ENCODE measurements around the gene GPR85. TPM values are rescaled to one million over a fixed set of nuclear protein-coding genes. Genes with fewer than 3 reads are reported as not detected.

The GPR85 gene
- total RNA-seq, 6 experiments from 2014 or later: 2.7 to 5.6 (median 3.5) TPM

DNA sequence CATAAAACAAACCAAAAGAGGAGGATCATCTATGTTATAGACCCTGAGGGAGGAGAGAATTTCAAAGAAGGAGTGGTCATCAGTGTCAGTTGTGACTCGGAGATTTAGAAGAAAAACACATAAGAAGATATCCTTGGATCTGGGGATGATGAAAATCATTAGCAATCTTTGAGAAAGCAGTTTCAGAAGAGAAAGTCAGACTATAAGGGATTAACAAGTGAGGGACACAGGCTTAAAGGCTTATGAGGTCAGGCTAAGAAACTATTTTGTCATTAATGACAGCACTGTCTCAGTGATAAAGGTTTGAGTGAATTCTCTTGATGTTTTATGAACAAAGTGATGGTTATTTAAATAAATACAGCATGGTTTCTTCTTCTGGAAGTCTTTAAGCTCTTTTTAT is 6.1 kb upstream of the GPR85 start:
- Mint-ChIP-seq H3K9me3 (no peaks in the 10 kb centered on the region), H3K36me3 (ENCODE audit: low read depth) (no peaks in the 10 kb centered on the region), H3K27ac (no peak overlapping the region), H3K27me3 (ENCODE audit: insufficient read depth) (peaks cover 2% of the 10 kb centered on the region; the same call in 1 of the 2 replicates), H3K4me3 (no peak overlapping the region), H3K4me1 (ENCODE audit: low read depth) (peaks cover 9% of the 10 kb centered on the region)
- TF ChIP-seq, protein P1, sequence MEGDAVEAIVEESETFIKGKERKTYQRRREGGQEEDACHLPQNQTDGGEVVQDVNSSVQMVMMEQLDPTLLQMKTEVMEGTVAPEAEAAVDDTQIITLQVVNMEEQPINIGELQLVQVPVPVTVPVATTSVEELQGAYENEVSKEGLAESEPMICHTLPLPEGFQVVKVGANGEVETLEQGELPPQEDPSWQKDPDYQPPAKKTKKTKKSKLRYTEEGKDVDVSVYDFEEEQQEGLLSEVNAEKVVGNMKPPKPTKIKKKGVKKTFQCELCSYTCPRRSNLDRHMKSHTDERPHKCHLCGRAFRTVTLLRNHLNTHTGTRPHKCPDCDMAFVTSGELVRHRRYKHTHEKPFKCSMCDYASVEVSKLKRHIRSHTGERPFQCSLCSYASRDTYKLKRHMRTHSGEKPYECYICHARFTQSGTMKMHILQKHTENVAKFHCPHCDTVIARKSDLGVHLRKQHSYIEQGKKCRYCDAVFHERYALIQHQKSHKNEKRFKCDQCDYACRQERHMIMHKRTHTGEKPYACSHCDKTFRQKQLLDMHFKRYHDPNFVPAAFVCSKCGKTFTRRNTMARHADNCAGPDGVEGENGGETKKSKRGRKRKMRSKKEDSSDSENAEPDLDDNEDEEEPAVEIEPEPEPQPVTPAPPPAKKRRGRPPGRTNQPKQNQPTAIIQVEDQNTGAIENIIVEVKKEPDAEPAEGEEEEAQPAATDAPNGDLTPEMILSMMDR (IDR thresholded peaks at IDR 0.05): no peak
- DNase-seq: no peak

DNA sequence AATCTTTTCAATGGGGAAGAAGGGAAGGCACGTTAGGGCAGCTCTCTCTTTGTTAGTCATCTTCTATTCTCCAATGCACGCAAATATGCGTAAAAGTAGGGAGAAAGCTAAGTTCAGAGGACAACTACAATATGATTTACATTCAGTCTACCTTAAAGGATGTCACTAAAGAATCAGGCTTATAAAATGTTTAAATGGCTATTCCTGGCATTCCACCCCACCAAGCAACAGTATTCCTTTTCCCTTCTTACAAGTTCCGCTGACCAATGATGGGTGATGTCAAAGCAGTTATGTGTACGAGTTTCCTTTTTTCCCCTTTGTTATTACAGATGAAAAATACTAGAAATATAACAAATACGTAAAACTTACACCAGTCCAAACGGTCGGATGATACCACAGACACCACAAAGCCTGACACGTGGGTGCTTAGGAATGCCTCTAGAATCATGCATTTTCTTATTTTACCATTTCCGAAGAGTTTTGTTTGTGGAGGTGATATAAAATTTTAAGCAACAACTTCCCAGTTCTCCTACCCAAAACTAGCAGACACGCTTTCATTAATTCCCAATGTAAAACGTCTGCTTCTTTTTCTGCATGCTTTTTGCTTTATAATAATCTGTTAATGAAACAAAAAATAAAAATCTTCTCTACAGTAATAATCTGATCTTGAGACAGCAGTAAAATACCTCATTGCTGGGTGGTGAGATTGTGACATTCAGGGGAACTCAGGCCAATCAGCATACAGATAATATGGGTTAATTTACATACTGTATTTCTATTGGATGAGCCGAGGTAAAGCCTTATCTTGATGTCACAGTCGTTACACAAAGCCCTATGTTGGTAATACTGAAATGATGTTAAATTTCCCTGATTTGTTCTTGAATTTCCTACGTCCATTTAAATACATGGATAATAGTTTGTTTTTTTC is 708 bp upstream of the GPR85 start:
- peak overlapping the region; percentile 93 for H3K4me3 Mint-ChIP-seq
- no peaks in the 10 kb centered on the region for H3K9me3 Mint-ChIP-seq
- H3K27ac Mint-ChIP-seq: peak overlapping the region; percentile 98
- DNase-seq: peak; percentile 93
- peaks cover 30% of the 10 kb centered on the region for H3K4me1 Mint-ChIP-seq (ENCODE audit: low read depth)
- peaks cover 2% of the 10 kb centered on the region; the same call in 1 of the 2 replicates for H3K27me3 Mint-ChIP-seq (ENCODE audit: insufficient read depth)
- H3K36me3 Mint-ChIP-seq (ENCODE audit: low read depth): no peaks in the 10 kb centered on the region
- TF ChIP-seq, protein P1 (IDR thresholded peaks at IDR 0.05): no peak

DNA sequence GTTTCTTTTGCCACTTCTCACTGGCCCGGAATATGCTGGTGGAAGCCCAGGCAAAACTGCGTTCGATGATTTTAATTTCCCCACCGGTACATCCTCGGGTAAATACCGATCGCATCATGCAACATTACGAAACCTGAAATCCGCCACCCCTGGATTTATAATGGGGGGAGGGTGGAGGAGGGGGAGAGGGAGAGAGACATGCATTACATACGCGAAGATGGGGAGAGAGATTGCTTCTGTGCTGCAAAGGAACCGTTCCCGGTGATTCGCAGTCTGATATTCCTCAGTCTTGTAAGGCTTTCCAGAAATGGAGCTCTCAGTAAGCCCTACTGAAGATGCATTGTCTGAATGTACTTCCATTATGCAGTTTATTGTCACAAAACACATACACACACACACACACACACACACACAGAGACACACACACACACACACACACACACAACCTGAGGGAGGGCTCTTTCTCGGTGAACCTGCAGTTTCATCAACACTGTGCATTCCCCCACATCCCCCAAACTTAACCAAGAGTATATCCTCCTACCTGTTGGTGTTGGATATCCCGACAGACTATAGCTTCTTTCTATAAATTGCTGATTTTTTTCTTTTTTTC is 741 bp downstream of the GPR85 start:
- peak overlapping the region; percentile 98 for H3K27ac Mint-ChIP-seq
- peak overlapping the region; percentile 92 for H3K4me3 Mint-ChIP-seq
- TF ChIP-seq, protein P1 (IDR thresholded peaks at IDR 0.05): no peak
- no peaks in the 10 kb centered on the region for H3K27me3 Mint-ChIP-seq (ENCODE audit: insufficient read depth)
- peaks cover 30% of the 10 kb centered on the region for H3K4me1 Mint-ChIP-seq (ENCODE audit: low read depth)
- DNase-seq: peak; percentile 1
- no peaks in the 10 kb centered on the region for H3K36me3 Mint-ChIP-seq (ENCODE audit: low read depth)
- H3K9me3 Mint-ChIP-seq: no peaks in the 10 kb centered on the region

DNA sequence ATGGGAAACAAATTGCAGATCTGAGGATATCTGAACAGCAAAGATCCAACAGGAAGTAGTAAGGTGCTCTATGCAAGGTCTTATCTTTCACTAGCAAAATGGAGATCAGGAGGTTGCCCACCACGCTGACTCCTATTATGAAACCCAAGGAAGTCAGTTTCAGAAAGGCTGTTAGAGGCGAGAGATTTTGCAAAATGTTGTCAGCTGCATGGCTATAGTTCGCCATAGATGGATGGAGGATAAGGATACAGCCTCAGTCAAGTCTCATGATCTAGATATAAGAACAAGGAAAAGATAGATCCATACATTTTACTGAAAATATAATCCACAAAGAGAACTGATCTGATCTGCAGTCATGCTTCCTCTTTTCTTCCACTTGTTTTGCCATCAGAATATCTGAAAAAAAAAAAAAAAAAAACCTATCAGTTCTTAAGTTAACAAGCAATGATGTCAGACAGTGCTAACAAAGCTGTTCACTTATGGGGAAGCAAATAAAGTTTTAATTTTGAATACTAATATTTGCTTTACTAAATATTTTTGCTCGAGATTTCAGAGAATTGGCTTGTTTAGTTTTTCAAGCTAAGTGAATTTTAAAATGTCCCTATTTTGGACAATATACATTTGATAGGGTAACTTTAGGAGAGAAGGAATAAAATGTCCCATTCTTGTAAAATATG is 2.0 kb downstream of the GPR85 start:
- Mint-ChIP-seq H3K27ac (no peak overlapping the region), H3K4me3 (peak overlapping the region; percentile 92), H3K4me1 (ENCODE audit: low read depth) (peaks cover 30% of the 10 kb centered on the region), H3K9me3 (no peaks in the 10 kb centered on the region), H3K27me3 (ENCODE audit: insufficient read depth) (no peaks in the 10 kb centered on the region), H3K36me3 (ENCODE audit: low read depth) (no peaks in the 10 kb centered on the region)
- TF ChIP-seq, protein P1 (IDR thresholded peaks at IDR 0.05): no peak
- no peak for DNase-seq

DNA sequence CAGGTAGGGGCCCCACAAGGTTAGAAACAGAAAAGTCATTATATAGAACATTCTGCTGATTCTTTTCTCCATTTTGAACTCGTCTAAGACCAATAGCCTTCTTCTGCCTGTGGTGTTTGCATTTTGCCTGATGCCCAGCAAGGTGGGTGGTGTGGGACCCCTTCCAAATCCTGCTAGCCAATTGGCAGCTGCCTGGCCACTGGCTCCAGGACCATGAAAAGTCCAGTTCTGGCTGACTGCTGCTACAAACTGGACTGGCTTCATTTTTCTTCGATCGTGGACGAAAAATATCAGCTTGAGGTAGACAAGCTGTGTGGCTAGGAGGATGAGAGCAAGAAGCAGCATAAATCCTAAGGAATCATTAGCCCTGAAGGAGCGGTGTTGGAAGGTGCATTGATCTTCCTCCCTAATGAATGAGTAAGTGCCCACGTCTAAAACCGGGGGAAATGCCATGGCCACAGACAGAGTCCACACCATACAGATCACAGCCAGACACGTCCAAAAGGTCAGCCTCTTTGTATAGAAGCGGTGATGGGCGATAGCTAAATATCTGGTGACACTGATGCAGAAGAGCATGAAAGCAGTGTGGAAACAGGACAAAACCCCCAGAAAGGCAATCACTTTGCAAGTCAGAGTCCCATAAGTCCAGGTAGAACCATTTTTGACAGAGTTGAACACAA is 2.7 kb downstream of the GPR85 start:
- TF ChIP-seq, protein P1 (IDR thresholded peaks at IDR 0.05): no peak
- Mint-ChIP-seq H3K9me3 (no peaks in the 10 kb centered on the region), H3K4me3 (no peak overlapping the region), H3K36me3 (ENCODE audit: low read depth) (no peaks in the 10 kb centered on the region), H3K4me1 (ENCODE audit: low read depth) (peaks cover 30% of the 10 kb centered on the region), H3K27me3 (ENCODE audit: insufficient read depth) (no peaks in the 10 kb centered on the region), H3K27ac (no peak overlapping the region)
- no peak for DNase-seq

All from HFFc6 (cell line).